ENCODE results near the gene ETFRF1.

DNA sequence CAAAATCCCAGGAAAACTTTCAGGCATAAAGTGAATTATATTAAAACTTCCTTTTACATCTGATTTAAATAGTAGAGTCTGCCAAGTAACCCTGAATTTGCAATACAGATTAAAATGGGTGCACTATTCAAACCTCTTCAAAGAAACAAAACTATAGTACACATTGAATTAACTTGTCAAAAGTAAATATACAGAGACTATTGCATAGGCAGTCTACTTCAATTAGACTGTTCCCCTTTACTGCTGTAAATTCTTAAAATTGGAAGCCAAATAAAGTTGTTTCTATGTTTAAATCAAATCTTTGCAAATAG, 48.6 kb downstream of the ETFRF1 start:
- TF ChIP-seq POLR2AphosphoS5 (IDR thresholded peaks at IDR 0.05; ENCODE audit: low read depth, low read length): no peak
- TF ChIP-seq SIN3A (conservative IDR thresholded peaks at IDR 0.05 in 1 of 2, IDR thresholded peaks at IDR 0.05 in 1 of 2; ENCODE audit: low read depth in 1 of 2, low read length in 2 of 2): no peak
- no peak for TF ChIP-seq EGR1 (IDR thresholded peaks at IDR 0.05; ENCODE audit: borderline replicate concordance, low read depth, low read length)
- TF ChIP-seq, protein P1, sequence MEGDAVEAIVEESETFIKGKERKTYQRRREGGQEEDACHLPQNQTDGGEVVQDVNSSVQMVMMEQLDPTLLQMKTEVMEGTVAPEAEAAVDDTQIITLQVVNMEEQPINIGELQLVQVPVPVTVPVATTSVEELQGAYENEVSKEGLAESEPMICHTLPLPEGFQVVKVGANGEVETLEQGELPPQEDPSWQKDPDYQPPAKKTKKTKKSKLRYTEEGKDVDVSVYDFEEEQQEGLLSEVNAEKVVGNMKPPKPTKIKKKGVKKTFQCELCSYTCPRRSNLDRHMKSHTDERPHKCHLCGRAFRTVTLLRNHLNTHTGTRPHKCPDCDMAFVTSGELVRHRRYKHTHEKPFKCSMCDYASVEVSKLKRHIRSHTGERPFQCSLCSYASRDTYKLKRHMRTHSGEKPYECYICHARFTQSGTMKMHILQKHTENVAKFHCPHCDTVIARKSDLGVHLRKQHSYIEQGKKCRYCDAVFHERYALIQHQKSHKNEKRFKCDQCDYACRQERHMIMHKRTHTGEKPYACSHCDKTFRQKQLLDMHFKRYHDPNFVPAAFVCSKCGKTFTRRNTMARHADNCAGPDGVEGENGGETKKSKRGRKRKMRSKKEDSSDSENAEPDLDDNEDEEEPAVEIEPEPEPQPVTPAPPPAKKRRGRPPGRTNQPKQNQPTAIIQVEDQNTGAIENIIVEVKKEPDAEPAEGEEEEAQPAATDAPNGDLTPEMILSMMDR (IDR thresholded peaks at IDR 0.05; ENCODE audit: control extremely low read depth in 1 of 3, insufficient read depth in 1 of 3, low read depth in 1 of 3, low read length in 3 of 3): no peak
- no peak for TF ChIP-seq POLR2A (IDR thresholded peaks at IDR 0.05; ENCODE audit: control extremely low read depth in 1 of 2, low read depth in 2 of 2, low read length in 2 of 2)
- no peak for TF ChIP-seq GABPA (IDR thresholded peaks at IDR 0.05; ENCODE audit: borderline replicate concordance, insufficient read depth, low read length)
- no peak for TF ChIP-seq TAF1 (IDR thresholded peaks at IDR 0.05; ENCODE audit: low read depth, low read length)
- TF ChIP-seq NRF1 (IDR thresholded peaks at IDR 0.05; ENCODE audit: low read depth, low read length): no peak
- TF ChIP-seq SIRT6 (IDR thresholded peaks at IDR 0.05; ENCODE audit: low read length): no peak
- TF ChIP-seq HDAC2 (IDR thresholded peaks at IDR 0.05; ENCODE audit: borderline replicate concordance in 1 of 2, low read depth in 2 of 2, low read length in 2 of 2): no peak
- no peak for TF ChIP-seq TAF7 (optimal IDR thresholded peaks at IDR 0.05; ENCODE audit: borderline replicate concordance, low read depth, low read length)
- no peak for TF ChIP-seq YY1 (IDR thresholded peaks at IDR 0.05; ENCODE audit: low read depth, low read length)
- TF ChIP-seq, protein P2, sequence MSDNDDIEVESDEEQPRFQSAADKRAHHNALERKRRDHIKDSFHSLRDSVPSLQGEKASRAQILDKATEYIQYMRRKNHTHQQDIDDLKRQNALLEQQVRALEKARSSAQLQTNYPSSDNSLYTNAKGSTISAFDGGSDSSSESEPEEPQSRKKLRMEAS (IDR thresholded peaks at IDR 0.05): no peak
- no peak for TF ChIP-seq ZNF274 (IDR thresholded peaks at IDR 0.05; ENCODE audit: borderline replicate concordance, extremely low read depth, low read length)

Data from H1 (cell line).